IMR-90 (cell line): ENCODE data around the gene CEP170B. TPM values are rescaled to one million over a fixed set of nuclear protein-coding genes. Genes with fewer than 3 reads are reported as not detected.

Experiments used
- ATAC-seq: fragments of 200-7000 bp; cut with Tn5 transposase; 2 replicates; pipeline ENCODE4 v1.9.1; 2020; ENCODE audit warnings: low read depth, mild to moderate bottlenecking, moderate library complexity
- BruUV-seq: library from RNA; stranded (reverse); fragments of 400-500 nt; replicated peaks from 2 replicates; lab custom pipeline; 2021; lab: Mats Ljungman, UMichigan
- CTCF ChIA-PET: fragments of 300-600 bp; formaldehyde crosslinking; extraction: SDS; loops from one replicate; lab custom pipeline; 2021; ENCODE audit warnings: antibody characterized with exemption; lab: Yijun Ruan, JAX
- POLR2A ChIA-PET: fragments of 300-600 bp; sonication (Branson Sonifier 250); formaldehyde crosslinking; loops from one replicate; lab custom pipeline; 2022; ENCODE audit warnings: antibody characterized with exemption; ENCODE audit not compliant: unreplicated experiment; lab: Charles Lee
- DNase-seq: peaks from one replicate; pipeline ENCODE4 v3.0.0; 2013
- H2AFZ ChIP-seq: replicated peaks from 2 replicates; pipeline ENCODE3; 2013; ENCODE audit warnings: low read length, mild to moderate bottlenecking; ENCODE audit not compliant: poor library complexity
- H2AK5ac ChIP-seq: 2 replicates; pipeline ENCODE4 v1.6.1; 2013; ENCODE audit warnings: low read depth, low read length, inconsistent platforms
- H2AK9ac ChIP-seq: replicated peaks from 2 replicates; pipeline ENCODE3; 2013; ENCODE audit warnings: mild to moderate bottlenecking, low read depth, low read length, moderate library complexity; ENCODE audit not compliant: poor library complexity
- H2BK120ac ChIP-seq: 2 replicates; pipeline ENCODE4 v1.6.1; 2013; ENCODE audit warnings: low read depth, low read length, inconsistent platforms
- H2BK15ac ChIP-seq: 3 replicates; pipeline ENCODE4 v1.6.1; 2013; ENCODE audit warnings: low read depth, low read length, inconsistent platforms
- H2BK20ac ChIP-seq: 2 replicates; pipeline ENCODE4 v1.6.1; 2013; ENCODE audit warnings: low read depth, mild to moderate bottlenecking, inconsistent platforms, low read length, moderate library complexity
- H2BK5ac ChIP-seq: 2 replicates; pipeline ENCODE4 v1.6.1; 2013; ENCODE audit warnings: mild to moderate bottlenecking, low read depth, low read length, inconsistent platforms; ENCODE audit not compliant: poor library complexity, severe bottlenecking
- H3K14ac ChIP-seq: replicated peaks from 2 replicates; pipeline ENCODE4 v1.6.1; 2013; ENCODE audit warnings: low read depth, low read length, inconsistent platforms
- H3K18ac ChIP-seq: 2 replicates; pipeline ENCODE4 v1.6.1; 2013; ENCODE audit warnings: low read depth, low read length, control low read depth
- H3K23ac ChIP-seq: 2 replicates; pipeline ENCODE4 v1.6.1; 2013; ENCODE audit warnings: low read depth, low read length, inconsistent platforms
- H3K27ac ChIP-seq: 2 replicates; pipeline ENCODE4 v1.5.1; 2013; ENCODE audit warnings: mild to moderate bottlenecking, control low read depth, low read length; ENCODE audit not compliant: insufficient read depth
- H3K27me3 ChIP-seq: 2 replicates; pipeline ENCODE4 v1.6.1; 2013; ENCODE audit warnings: low read length; ENCODE audit not compliant: control insufficient read depth, insufficient read depth
- H3K36me3 ChIP-seq: 2 replicates; pipeline ENCODE4 v1.6.1; 2013; ENCODE audit warnings: low read length, mixed read lengths; ENCODE audit not compliant: control insufficient read depth, insufficient read depth
- H3K4ac ChIP-seq: 2 replicates; pipeline ENCODE4 v1.6.1; 2013; ENCODE audit warnings: low read depth, low read length, inconsistent platforms
- H3K4me1 ChIP-seq: 2 replicates; pipeline ENCODE4 v1.6.1; 2013; ENCODE audit warnings: low read length, mixed read lengths; ENCODE audit not compliant: control insufficient read depth, insufficient read depth
- H3K4me2 ChIP-seq: 2 replicates; pipeline ENCODE4 v1.6.1; 2013; ENCODE audit warnings: low read depth, mild to moderate bottlenecking, control low read depth, low read length, moderate library complexity
- H3K4me3 ChIP-seq: 2 replicates; pipeline ENCODE4 v1.5.1; 2013; ENCODE audit warnings: low read depth, mild to moderate bottlenecking, control low read depth, low read length, moderate library complexity; ENCODE audit not compliant: insufficient read depth
- H3K56ac ChIP-seq: 2 replicates; pipeline ENCODE4 v1.6.1; 2013; ENCODE audit warnings: low read length, inconsistent platforms; ENCODE audit not compliant: insufficient read depth; ENCODE audit errors: extremely low read depth
- H3K79me1 ChIP-seq, 2 experiments: 2 replicates each; pipeline ENCODE4 v1.6.1; 2013; ENCODE audit warnings: low read length in 2 of 2, inconsistent platforms in 1 of 2, low read depth in 1 of 2
- H3K9ac ChIP-seq: 2 replicates; pipeline ENCODE4 v1.6.1; 2013; ENCODE audit warnings: low read depth, low read length, control low read depth
- H3K9me1 ChIP-seq: 2 replicates; pipeline ENCODE4 v1.6.1; 2013; ENCODE audit warnings: low read length, inconsistent platforms; ENCODE audit not compliant: insufficient read depth
- H3K9me3 ChIP-seq: 2 replicates; pipeline ENCODE4 v1.6.1; 2013; ENCODE audit warnings: low read length; ENCODE audit not compliant: control insufficient read depth, insufficient read depth
- H4K20me1 ChIP-seq: 2 replicates; pipeline ENCODE4 v1.6.1; 2013; ENCODE audit warnings: low read length, inconsistent platforms; ENCODE audit not compliant: insufficient read depth
- H4K5ac ChIP-seq: 2 replicates; pipeline ENCODE4 v1.6.1; 2013; ENCODE audit warnings: mild to moderate bottlenecking, low read depth, low read length, control low read depth
- H4K8ac ChIP-seq, 2 experiments: 2 replicates each; pipeline ENCODE4 v1.6.1; 2013; ENCODE audit warnings: low read depth in 2 of 2, low read length in 2 of 2, control low read depth in 1 of 2, inconsistent platforms in 1 of 2
- H4K91ac ChIP-seq: 2 replicates; pipeline ENCODE4 v1.6.1; 2013; ENCODE audit warnings: low read depth, low read length, inconsistent platforms; ENCODE audit not compliant: insufficient read depth
- BHLHE40 ChIP-seq: fragments of 150-350 bp; IDR thresholded peaks from 2 replicates; pipeline ENCODE4 v1.6.1; 2016; ENCODE audit warnings: mild to moderate bottlenecking, low read depth, low read length
- CEBPB ChIP-seq: IDR thresholded peaks from 2 replicates; pipeline ENCODE4 v1.6.1; 2012; ENCODE audit warnings: low read depth, low read length, improper control_type of control experiment
- CHD1 ChIP-seq: IDR thresholded peaks from 2 replicates; pipeline ENCODE4 v1.6.1; 2012; ENCODE audit warnings: low read depth, low read length, improper control_type of control experiment
- CTCF ChIP-seq: conservative IDR thresholded peaks from 2 replicates; pipeline ENCODE4 v1.5.1; 2012; ENCODE audit warnings: mild to moderate bottlenecking, low read depth, low read length, improper control_type of control experiment
- ELK1 ChIP-seq: fragments of 150-350 bp; IDR thresholded peaks from 2 replicates; pipeline ENCODE4 v1.6.1; 2016; ENCODE audit warnings: low read depth, mild to moderate bottlenecking, low read length, moderate library complexity, borderline replicate concordance
- FOS ChIP-seq: fragments of 150-350 bp; IDR thresholded peaks from 2 replicates; pipeline ENCODE4 v1.6.1; 2016; ENCODE audit warnings: low read depth, low read length
- MAFK ChIP-seq: IDR thresholded peaks from 2 replicates; pipeline ENCODE4 v1.6.1; 2012; ENCODE audit warnings: low read depth, low read length, improper control_type of control experiment
- MAZ ChIP-seq: IDR thresholded peaks from 2 replicates; pipeline ENCODE4 v1.6.1; 2012; ENCODE audit warnings: low read depth, mild to moderate bottlenecking, low read length, improper control_type of control experiment, moderate library complexity, borderline replicate concordance
- MXI1 ChIP-seq: IDR thresholded peaks from 2 replicates; pipeline ENCODE4 v1.6.1; 2012; ENCODE audit warnings: low read depth, mild to moderate bottlenecking, low read length, moderate library complexity, borderline replicate concordance
- NFE2L2 ChIP-seq: fragments of 150-350 bp; IDR thresholded peaks from 2 replicates; pipeline ENCODE4 v1.6.1; 2016; ENCODE audit warnings: low read depth, mild to moderate bottlenecking, low read length
- POLR2A ChIP-seq: IDR thresholded peaks from 2 replicates; pipeline ENCODE4 v1.6.1; 2012; ENCODE audit warnings: mild to moderate bottlenecking, low read depth, low read length
- RAD21 ChIP-seq: IDR thresholded peaks from 2 replicates; pipeline ENCODE4 v1.6.1; 2012; ENCODE audit warnings: low read length, improper control_type of control experiment
- RCOR1 ChIP-seq: IDR thresholded peaks from 2 replicates; pipeline ENCODE4 v1.6.1; 2012; ENCODE audit warnings: mild to moderate bottlenecking, low read length, improper control_type of control experiment; ENCODE audit not compliant: insufficient replicate concordance
- RFX5 ChIP-seq: IDR thresholded peaks from 2 replicates; pipeline ENCODE4 v1.8.0; 2012; ENCODE audit warnings: low read depth, mild to moderate bottlenecking, low read length, moderate library complexity
- SMC3 ChIP-seq: fragments of 150-350 bp; IDR thresholded peaks from 2 replicates; pipeline ENCODE4 v1.6.1; 2016; ENCODE audit warnings: low read depth, mild to moderate bottlenecking, antibody characterized with exemption, low read length, moderate library complexity
- USF2 ChIP-seq: fragments of 150-350 bp; IDR thresholded peaks from 2 replicates; pipeline ENCODE4 v1.6.1; 2017; ENCODE audit warnings: mild to moderate bottlenecking, antibody characterized with exemption, low read length, low read depth
- WGBS, 2 experiments: methylation state at CpG; one replicate each; pipeline versions ENCODE4 v1.1.5 to v1.1.7; 2013; ENCODE audit warnings: missing lambda C conversion rate in 2 of 2; ENCODE audit not compliant: insufficient read length in 1 of 2; ENCODE audit errors: extremely low coverage in 2 of 2; 5-methylcytosine and 5-hydroxymethylcytosine counted together
- dilution Hi-C: fragments of 300-500 bp; cut with HindIII; formaldehyde crosslinking; loops from one replicate; pipeline ENCODE4 v1.14.3; 2018; ENCODE audit warnings: low sequenced_read_pairs; ENCODE audit not compliant: unreplicated experiment
- in situ Hi-C: fragments of 300-500 bp; cut with MboI; formaldehyde crosslinking; loops from 3 replicates; pipeline ENCODE4 v1.14.3; 2019; ENCODE audit warnings: low sequenced_read_pairs, inconsistent platforms, mixed read lengths
- intact Hi-C: fragments of 100-400 bp; cut with micrococcal nuclease; formaldehyde crosslinking; loops from 2 replicates; pipeline ENCODE4 v1.10.0; 2022
- polyA plus RNA-seq, 3 experiments: library from polyadenylated mRNA; depleted of rRNA; stranded (reverse); fragments of >200 nt; gene quantifications; 2 replicates each; pipeline ENCODE4 v1.2.3, GENCODE V29; 2012; ENCODE audit warnings: low replicate concordance in 1 of 3
- total RNA-seq: library from RNA; depleted of rRNA; stranded (reverse); fragments of >200 nt; gene quantifications from 2 replicates; pipeline ENCODE4 v1.2.3, GENCODE V29; 2012

The CEP170B gene
- total and polyA plus RNA-seq, 2 of the 4 experiments (the other 2 are of a cell fraction): 3.6 to 13.1 TPM

- no peaks in the 10 kb centered on the region for H3K27me3 ChIP-seq
- H3K9ac ChIP-seq: no peak overlapping the region
- no peak overlapping the region for H3K56ac ChIP-seq
- H3K4me2 ChIP-seq: no peak overlapping the region
- no peak overlapping the region for H3K18ac ChIP-seq
- 89% methylated on average over 19 of the region's 23 CpGs; no CpG with 5 or more reads in 1 of the 2 experiments for WGBS, 2 experiments
- DNase-seq (no peak), ATAC-seq (no peak)
- no peak overlapping the region for H2BK15ac ChIP-seq
- BruUV-seq: no TSS peak
- no peaks in the 10 kb centered on the region for H3K4me1 ChIP-seq
- in situ Hi-C loops: no loop called here
- H3K23ac ChIP-seq: no peak overlapping the region
- H2AK9ac ChIP-seq: no peak overlapping the region
- no peak overlapping the region for H2AFZ ChIP-seq
- H4K8ac ChIP-seq: no peak overlapping the region
- no peak overlapping the region for H2BK5ac ChIP-seq
- H3K79me1 ChIP-seq: no peaks in the 10 kb centered on the region
- no peak overlapping the region for H4K91ac ChIP-seq
- H2AK5ac ChIP-seq: no peak overlapping the region
- H2BK20ac ChIP-seq: no peak overlapping the region
- no peak overlapping the region for H3K14ac ChIP-seq
- TF ChIP-seq USF2 (no peak), NFE2L2 (no peak), RAD21 (no peak), SMC3 (no peak), CTCF (no peak), MAZ (no peak), RCOR1 (no peak), CEBPB (no peak), MXI1 (no peak), FOS (no peak), RFX5 (no peak), CHD1 (no peak), MAFK (no peak), BHLHE40 (no peak), ELK1 (no peak), POLR2A (no peak)
- intact Hi-C loops: no loop called here
- 0 out of 2 replicates have a peak, but pooled peaks cover 2% of the 10 kb centered on the region for H3K9me1 ChIP-seq
- H3K36me3 ChIP-seq: peaks cover 38% of the 10 kb centered on the region
- POLR2A ChIA-PET: no interaction called here
- CTCF ChIA-PET: no interaction called here
- H2BK120ac ChIP-seq: no peak overlapping the region
- no peak overlapping the region for H3K27ac ChIP-seq
- no peaks in the 10 kb centered on the region for H3K9me3 ChIP-seq
- no peaks in the 10 kb centered on the region; the same call in 1 of the 2 replicates for H4K20me1 ChIP-seq
- no peak overlapping the region for H4K5ac ChIP-seq
- no peak overlapping the region for H3K4ac ChIP-seq
- no peak overlapping the region for H3K4me3 ChIP-seq
- dilution Hi-C loops: no loop called here
These were observed 24.3 kb downstream of the CEP170B start for GRCh38 chr14:104889375-104889757.
